ENCODE measurements around the gene BCKDK.

The BCKDK gene

DNA sequence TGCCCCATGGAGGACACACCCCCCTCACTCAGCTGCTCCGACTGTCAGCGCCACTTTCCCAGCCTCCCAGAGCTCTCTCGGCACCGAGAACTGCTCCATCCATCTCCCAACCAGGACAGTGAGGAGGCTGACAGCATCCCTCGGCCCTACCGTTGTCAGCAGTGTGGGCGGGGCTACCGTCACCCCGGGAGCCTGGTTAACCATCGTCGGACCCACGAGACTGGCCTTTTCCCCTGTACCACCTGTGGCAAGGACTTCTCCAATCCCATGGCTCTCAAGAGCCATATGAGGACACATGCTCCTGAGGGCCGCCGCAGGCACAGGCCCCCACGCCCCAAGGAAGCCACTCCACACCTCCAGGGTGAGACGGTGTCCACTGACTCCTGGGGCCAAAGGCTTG, 31.9 kb upstream of the BCKDK start:
- DNase-seq (no peak), ATAC-seq (no peak)
- no peaks in the 10 kb centered on the region for H3K9me3 Mint-ChIP-seq
- H3K4me1 Mint-ChIP-seq = peaks cover 42% of the 10 kb centered on the region
- peaks cover 36% of the 10 kb centered on the region for H3K36me3 Mint-ChIP-seq (ENCODE audit: low read depth)
- no peaks in the 10 kb centered on the region for H3K27me3 Mint-ChIP-seq
- H3K27ac Mint-ChIP-seq = no peak overlapping the region
- H3K4me3 Mint-ChIP-seq = no peak overlapping the region

DNA sequence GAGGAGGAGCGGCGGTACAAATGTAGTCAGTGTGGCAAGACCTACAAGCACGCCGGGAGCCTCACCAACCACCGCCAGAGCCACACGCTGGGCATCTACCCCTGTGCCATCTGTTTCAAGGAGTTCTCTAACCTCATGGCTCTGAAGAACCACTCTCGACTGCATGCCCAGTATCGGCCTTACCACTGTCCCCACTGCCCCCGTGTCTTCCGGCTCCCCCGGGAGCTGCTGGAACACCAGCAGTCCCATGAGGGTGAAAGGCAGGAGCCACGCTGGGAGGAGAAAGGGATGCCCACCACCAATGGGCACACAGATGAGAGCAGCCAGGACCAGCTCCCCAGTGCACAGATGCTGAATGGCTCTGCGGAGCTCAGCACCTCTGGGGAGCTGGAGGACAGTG, 31.2 kb upstream of the BCKDK start:
- Mint-ChIP-seq H3K9me3 (no peaks in the 10 kb centered on the region), H3K27me3 (no peaks in the 10 kb centered on the region), H3K36me3 (ENCODE audit: low read depth) (peaks cover 36% of the 10 kb centered on the region), H3K27ac (no peak overlapping the region), H3K4me3 (no peak overlapping the region), H3K4me1 (peaks cover 36% of the 10 kb centered on the region)
- ATAC-seq (no peak), DNase-seq (no peak)

DNA sequence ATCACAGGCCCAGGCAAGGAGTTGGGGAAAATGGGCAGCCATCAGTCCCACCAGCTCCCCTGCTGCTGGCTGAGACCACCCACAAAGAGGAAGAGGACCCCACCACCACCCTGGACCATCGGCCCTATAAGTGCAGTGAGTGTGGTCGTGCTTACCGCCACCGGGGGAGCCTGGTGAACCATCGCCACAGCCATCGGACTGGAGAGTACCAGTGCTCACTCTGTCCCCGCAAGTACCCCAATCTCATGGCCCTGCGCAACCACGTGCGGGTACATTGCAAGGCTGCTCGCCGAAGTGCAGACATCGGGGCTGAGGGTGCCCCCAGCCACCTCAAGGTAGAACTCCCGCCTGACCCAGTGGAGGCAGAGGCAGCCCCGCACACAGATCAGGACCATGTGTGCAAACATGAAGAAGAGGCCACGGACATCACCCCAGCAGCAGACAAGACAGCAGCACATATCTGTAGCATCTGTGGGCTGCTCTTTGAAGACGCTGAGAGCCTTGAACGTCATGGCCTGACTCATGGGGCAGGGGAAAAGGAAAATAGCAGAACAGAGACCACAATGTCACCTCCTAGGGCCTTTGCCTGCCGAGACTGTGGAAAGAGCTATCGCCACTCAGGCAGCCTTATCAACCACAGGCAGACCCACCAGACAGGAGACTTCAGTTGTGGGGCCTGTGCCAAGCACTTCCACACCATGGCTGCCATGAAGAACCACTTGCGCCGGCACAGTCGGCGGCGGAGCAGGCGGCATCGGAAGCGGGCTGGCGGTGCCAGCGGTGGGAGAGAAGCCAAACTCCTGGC, 30.4 kb upstream of the BCKDK start:
- Mint-ChIP-seq H3K27me3 (no peaks in the 10 kb centered on the region), H3K9me3 (no peaks in the 10 kb centered on the region), H3K4me3 (no peak overlapping the region), H3K36me3 (ENCODE audit: low read depth) (peaks cover 38% of the 10 kb centered on the region), H3K4me1 (peaks cover 30% of the 10 kb centered on the region), H3K27ac (no peak overlapping the region)
- DNase-seq (no peak), ATAC-seq (no peak)

DNA sequence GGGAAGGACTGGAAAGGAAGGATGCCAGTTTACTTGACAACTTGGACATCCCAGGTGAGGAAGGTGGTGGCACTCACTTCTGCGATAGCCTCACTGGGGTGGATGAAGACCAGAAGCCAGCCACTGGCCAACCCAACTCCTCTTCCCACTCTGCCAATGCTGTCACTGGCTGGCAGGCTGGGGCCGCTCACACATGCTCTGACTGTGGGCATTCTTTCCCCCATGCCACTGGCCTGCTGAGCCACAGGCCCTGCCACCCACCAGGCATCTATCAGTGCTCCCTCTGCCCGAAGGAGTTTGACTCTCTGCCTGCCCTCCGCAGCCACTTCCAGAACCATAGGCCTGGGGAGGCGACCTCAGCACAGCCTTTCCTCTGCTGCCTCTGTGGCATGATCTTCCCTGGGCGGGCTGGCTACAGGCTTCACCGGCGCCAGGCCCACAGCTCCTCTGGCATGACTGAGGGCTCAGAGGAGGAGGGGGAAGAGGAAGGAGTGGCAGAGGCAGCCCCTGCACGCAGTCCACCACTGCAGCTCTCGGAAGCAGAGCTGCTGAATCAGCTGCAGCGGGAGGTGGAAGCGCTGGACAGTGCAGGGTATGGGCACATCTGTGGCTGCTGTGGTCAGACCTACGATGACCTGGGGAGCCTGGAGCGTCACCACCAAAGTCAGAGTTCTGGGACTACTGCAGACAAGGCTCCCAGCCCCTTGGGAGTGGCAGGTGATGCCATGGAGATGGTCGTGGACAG, 29.4 kb upstream of the BCKDK start:
- Mint-ChIP-seq H3K27me3 (no peaks in the 10 kb centered on the region), H3K27ac (no peak overlapping the region), H3K9me3 (no peaks in the 10 kb centered on the region), H3K36me3 (ENCODE audit: low read depth) (peaks cover 38% of the 10 kb centered on the region), H3K4me1 (peaks cover 30% of the 10 kb centered on the region), H3K4me3 (no peak overlapping the region)
- ATAC-seq = no peak
- DNase-seq = no peak

DNA sequence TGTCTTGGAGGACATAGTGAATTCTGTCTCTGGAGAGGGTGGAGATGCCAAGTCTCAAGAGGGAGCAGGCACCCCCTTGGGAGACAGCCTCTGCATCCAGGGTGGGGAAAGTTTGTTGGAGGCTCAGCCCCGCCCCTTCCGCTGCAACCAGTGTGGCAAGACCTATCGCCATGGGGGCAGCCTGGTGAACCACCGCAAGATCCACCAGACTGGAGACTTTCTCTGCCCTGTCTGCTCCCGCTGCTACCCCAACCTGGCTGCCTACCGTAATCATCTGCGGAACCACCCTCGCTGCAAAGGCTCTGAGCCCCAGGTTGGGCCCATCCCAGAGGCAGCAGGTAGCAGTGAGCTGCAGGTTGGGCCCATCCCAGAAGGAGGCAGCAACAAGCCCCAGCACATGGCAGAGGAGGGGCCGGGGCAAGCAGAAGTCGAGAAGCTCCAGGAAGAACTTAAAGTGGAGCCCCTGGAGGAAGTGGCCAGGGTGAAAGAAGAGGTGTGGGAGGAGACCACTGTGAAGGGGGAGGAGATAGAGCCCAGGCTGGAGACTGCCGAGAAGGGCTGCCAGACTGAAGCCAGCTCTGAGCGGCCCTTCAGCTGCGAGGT, 28.7 kb upstream of the BCKDK start:
- H3K9me3 Mint-ChIP-seq = no peaks in the 10 kb centered on the region
- H3K36me3 Mint-ChIP-seq (ENCODE audit: low read depth) = peaks cover 38% of the 10 kb centered on the region
- no peak overlapping the region for H3K27ac Mint-ChIP-seq
- H3K4me3 Mint-ChIP-seq = no peak overlapping the region
- peaks cover 27% of the 10 kb centered on the region for H3K4me1 Mint-ChIP-seq
- DNase-seq (no peak), ATAC-seq (no peak)
- no peaks in the 10 kb centered on the region for H3K27me3 Mint-ChIP-seq

DNA sequence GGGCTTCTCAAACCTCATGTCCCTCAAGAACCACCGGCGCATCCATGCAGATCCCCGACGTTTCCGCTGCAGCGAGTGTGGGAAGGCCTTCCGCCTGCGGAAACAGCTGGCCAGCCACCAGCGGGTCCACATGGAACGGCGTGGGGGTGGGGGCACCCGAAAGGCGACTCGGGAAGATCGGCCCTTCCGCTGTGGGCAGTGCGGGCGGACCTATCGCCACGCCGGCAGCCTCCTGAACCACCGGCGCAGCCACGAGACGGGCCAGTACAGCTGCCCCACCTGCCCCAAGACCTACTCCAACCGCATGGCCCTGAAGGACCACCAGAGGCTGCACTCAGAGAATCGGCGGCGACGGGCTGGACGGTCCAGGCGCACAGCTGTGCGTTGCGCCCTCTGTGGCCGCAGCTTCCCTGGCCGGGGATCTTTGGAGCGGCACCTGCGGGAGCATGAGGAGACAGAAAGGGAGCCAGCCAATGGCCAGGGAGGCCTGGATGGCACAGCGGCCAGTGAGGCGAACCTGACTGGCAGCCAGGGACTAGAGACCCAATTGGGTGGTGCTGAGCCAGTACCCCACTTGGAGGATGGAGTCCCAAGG, 28.1 kb upstream of the BCKDK start:
- Mint-ChIP-seq H3K27me3 (no peaks in the 10 kb centered on the region), H3K4me1 (peaks cover 20% of the 10 kb centered on the region), H3K4me3 (no peak overlapping the region), H3K36me3 (ENCODE audit: low read depth) (peaks cover 32% of the 10 kb centered on the region), H3K9me3 (no peaks in the 10 kb centered on the region), H3K27ac (no peak overlapping the region)
- DNase-seq (no peak), ATAC-seq (no peak)

DNA sequence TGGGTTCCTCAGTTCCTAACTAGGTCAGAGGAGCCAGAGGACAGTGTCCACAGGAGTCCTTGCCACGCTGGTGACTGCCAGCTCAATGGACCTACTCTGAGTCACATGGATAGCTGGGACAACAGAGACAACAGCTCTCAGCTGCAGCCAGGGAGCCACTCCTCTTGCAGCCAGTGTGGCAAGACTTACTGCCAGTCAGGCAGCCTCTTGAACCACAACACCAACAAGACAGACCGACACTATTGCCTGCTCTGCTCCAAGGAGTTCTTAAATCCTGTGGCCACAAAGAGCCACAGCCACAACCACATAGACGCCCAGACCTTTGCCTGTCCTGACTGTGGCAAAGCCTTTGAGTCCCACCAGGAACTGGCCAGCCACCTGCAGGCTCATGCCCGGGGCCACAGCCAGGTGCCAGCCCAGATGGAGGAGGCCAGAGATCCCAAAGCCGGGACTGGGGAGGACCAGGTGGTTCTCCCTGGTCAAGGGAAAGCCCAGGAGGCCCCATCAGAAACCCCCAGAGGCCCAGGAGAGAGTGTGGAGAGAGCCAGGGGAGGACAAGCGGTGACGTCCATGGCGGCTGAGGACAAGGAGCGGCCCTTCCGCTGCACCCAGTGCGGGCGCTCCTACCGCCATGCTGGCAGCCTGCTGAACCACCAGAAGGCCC, 27.3 kb upstream of the BCKDK start:
- Mint-ChIP-seq H3K27ac (no peak overlapping the region), H3K4me1 (peaks cover 12% of the 10 kb centered on the region), H3K9me3 (no peaks in the 10 kb centered on the region), H3K4me3 (no peak overlapping the region), H3K36me3 (ENCODE audit: low read depth) (peaks cover 32% of the 10 kb centered on the region), H3K27me3 (no peaks in the 10 kb centered on the region)
- DNase-seq = no peak
- no peak for ATAC-seq

DNA sequence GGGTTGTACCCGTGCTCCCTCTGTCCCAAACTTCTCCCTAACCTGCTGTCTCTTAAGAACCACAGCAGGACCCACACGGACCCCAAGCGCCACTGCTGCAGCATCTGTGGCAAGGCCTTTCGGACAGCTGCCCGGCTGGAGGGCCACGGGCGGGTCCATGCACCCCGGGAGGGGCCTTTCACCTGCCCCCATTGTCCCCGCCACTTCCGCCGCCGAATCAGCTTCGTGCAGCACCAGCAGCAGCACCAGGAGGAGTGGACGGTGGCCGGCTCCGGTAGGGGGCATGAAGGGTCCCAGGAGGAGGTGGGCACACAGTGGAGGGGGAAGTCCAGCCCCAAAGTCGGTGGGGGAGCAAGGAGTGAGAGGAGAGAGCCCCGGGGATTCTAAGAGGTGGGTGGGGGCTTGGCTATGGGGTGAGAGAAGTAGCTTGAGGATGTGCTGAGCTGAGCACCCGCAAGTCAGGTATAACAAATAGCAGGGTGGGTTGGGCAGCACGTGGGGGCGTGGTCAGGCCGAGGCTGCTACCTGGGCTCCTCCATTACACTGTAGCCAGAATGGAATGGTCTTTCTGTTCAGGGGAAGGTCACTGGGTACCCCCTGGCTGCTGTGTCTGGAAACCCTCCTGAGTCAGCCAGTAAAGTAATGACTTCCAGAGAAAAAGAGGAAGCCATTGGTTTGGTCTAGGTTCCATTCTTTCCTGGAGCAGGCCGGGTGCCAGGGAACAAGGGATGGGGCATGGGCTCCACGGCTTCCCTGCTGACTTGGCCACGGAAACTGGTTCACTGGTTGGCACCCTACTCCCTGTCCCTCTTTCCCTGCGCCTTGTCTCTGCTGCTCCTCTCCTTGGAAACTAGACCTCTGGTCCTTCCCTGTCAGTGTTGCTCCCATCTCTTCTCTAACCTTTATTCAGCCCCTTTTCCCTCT, 26.5 kb upstream of the BCKDK start:
- no peak for ATAC-seq
- no peak for DNase-seq
- H3K4me1 Mint-ChIP-seq = peaks cover 12% of the 10 kb centered on the region
- peaks cover 29% of the 10 kb centered on the region for H3K36me3 Mint-ChIP-seq (ENCODE audit: low read depth)
- H3K27me3 Mint-ChIP-seq = no peaks in the 10 kb centered on the region
- no peaks in the 10 kb centered on the region for H3K9me3 Mint-ChIP-seq
- H3K27ac Mint-ChIP-seq = no peak overlapping the region
- H3K4me3 Mint-ChIP-seq = no peak overlapping the region

- ATAC-seq = no peak
- H3K9me3 Mint-ChIP-seq = no peaks in the 10 kb centered on the region
- no peak for DNase-seq
- peaks cover 12% of the 10 kb centered on the region for H3K4me1 Mint-ChIP-seq
- H3K27ac Mint-ChIP-seq = no peak overlapping the region
- H3K4me3 Mint-ChIP-seq = no peak overlapping the region
- no peaks in the 10 kb centered on the region for H3K27me3 Mint-ChIP-seq
- H3K36me3 Mint-ChIP-seq (ENCODE audit: low read depth) = peaks cover 28% of the 10 kb centered on the region
Observed at GRCh38 chr16:31082368-31083045, 25.7 kb upstream of the BCKDK start.

GRCh38 chr16:31083081-31083480, 25.1 kb upstream of the BCKDK start:
- DNase-seq = no peak
- Mint-ChIP-seq H3K9me3 (no peaks in the 10 kb centered on the region), H3K27me3 (no peaks in the 10 kb centered on the region), H3K27ac (no peak overlapping the region), H3K4me1 (peaks cover 8% of the 10 kb centered on the region), H3K4me3 (no peak overlapping the region), H3K36me3 (ENCODE audit: low read depth) (peaks cover 22% of the 10 kb centered on the region)
- ATAC-seq = no peak

DNA sequence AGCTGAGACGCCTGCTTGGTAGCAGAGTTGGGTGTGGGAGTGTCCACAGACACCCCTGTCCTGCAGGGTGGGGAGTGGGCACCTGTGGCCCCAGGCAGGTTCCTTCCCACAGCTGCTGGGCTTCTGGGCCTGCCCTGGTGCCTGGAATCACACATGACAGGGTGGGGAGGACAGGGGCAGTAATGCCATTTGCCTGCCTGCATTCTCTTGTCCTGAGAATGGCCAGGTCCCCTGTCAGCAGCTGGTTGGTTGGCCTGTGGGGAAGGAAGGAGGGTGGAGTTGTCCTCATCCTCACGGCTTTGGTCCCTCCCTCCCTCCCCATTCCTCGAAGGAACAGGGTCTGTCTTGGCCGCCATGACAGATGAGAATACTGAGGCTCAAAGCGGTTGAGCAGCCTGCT, 24.6 kb upstream of the BCKDK start:
- no peak for ATAC-seq
- Mint-ChIP-seq H3K27me3 (no peaks in the 10 kb centered on the region), H3K4me1 (peaks cover 5% of the 10 kb centered on the region), H3K9me3 (no peaks in the 10 kb centered on the region), H3K4me3 (no peak overlapping the region), H3K36me3 (ENCODE audit: low read depth) (peaks cover 17% of the 10 kb centered on the region), H3K27ac (no peak overlapping the region)
- DNase-seq = no peak

DNA sequence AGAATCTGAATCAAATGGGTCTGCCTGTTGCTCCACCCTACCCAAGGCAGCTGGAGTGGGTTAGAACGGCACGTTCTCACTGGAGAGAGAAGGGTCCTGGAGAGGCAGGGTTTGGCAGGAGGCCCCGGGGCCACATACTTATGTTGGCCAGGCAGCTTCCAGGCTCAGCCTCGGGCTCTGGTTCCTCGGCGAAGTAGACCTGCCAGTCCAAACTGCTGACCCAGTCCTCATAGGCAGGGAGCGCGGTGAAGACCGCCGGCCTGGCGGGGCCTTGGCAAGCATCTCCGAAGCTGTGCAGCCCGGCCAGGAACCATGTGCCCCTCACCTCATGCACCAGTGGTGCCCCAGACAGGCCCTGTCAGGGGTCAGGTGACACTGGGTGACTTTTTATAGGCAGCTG, 24.2 kb upstream of the BCKDK start:
- DNase-seq (no peak), ATAC-seq (no peak)
- Mint-ChIP-seq H3K27ac (no peak overlapping the region), H3K4me3 (no peak overlapping the region), H3K36me3 (ENCODE audit: low read depth) (peaks cover 13% of the 10 kb centered on the region), H3K27me3 (no peaks in the 10 kb centered on the region), H3K4me1 (peaks cover 5% of the 10 kb centered on the region), H3K9me3 (no peaks in the 10 kb centered on the region)

DNA sequence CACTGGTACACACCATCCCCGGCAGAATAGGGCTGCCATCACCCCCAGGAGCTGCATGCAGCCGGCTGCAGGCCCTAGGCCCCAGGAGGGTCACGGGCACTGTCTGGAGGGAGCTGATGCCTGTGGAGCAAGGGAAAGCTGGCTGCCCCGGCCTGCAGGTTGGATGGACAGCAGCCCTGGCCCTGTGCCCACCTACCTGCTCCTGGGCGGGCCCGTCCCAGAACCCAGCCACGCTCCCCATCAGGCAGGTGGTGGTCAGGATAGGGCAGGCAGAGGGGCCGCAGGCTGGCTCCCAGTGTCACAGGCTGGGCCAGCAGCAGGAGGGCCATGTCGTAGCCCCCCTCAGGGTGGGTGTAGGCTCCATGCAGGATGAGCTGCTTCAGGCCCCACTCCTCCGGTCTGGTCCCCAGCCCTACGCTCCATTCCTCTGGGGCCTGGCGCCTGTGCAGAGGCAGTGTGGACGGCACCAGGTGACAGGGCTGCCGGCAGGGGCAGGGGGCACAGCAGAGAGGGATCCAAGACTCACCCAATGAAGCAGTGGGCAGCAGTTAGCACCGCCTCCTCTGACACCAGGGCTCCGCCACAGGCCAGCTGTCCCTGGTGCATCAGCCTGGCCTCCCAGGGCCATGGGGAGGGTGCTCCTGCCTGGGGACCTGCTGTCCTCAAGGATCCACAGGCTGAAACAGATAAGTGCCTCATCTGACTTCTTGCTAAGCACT, 23.4 kb upstream of the BCKDK start:
- no peak for DNase-seq
- ATAC-seq = no peak
- Mint-ChIP-seq H3K4me1 (peaks cover 2% of the 10 kb centered on the region), H3K36me3 (ENCODE audit: low read depth) (peaks cover 6% of the 10 kb centered on the region), H3K9me3 (no peaks in the 10 kb centered on the region), H3K4me3 (no peak overlapping the region), H3K27ac (no peak overlapping the region), H3K27me3 (no peaks in the 10 kb centered on the region)

All from activated naive CD8-positive, alpha-beta T cell treated with anti-CD3 and anti-CD28 coated beads, Interleukin-2, amount 50 U/mL, for 24 hours (primary cell).